Adrenal gland (tissue), 12 donors: ENCODE data around the gene AGR2. TPM values are rescaled to one million over a fixed set of nuclear protein-coding genes. Genes with fewer than 3 reads are reported as not detected.

ENCODE experiments used
- DNase-seq, 7 donors: peaks; one replicate each; pipeline ENCODE4 v3.0.0-alpha.2; 2019 to 2020
- H3K27ac ChIP-seq, 5 donors: fragments of 200-600 bp; sonication (generic) in 4 of 5; 1 replicate in 3 of 5; 2 replicates in 2 of 5; pipeline versions ENCODE4 v1.5.1 to v1.8.0; 2016 to 2020; ENCODE audit warnings: mild to moderate bottlenecking in 1 of 5
- H3K27me3 ChIP-seq: fragments of 200-600 bp; 2 replicates; pipeline ENCODE4 v1.8.0; 2021
- H3K36me3 ChIP-seq, 2 donors: fragments of 200-600 bp; replicated peaks in 1 of 2; 1 replicate in 1 of 2; 2 replicates in 1 of 2; pipeline versions ENCODE4 v1.5.1 to v1.8.0; 2018 to 2022
- H3K4me1 ChIP-seq, 2 donors: fragments of 200-600 bp; replicated peaks in 1 of 2; 1 replicate in 1 of 2; 2 replicates in 1 of 2; pipeline versions ENCODE4 v1.5.1 to v1.8.0; 2018 to 2021
- H3K4me3 ChIP-seq, 4 donors: fragments of 200-600 bp; sonication (generic) in 3 of 4; one replicate each; pipeline ENCODE4 v1.5.1; 2016 to 2018
- H3K9me3 ChIP-seq, 3 donors: fragments of 200-600 bp; sonication (generic) in 1 of 3; replicated peaks in 1 of 3; 1 replicate in 2 of 3; 2 replicates in 1 of 3; pipeline versions ENCODE4 v1.5.1 to v1.8.0; 2016 to 2021
- POLR2A ChIP-seq, 2 donors: fragments of 450-650 bp; IDR thresholded peaks; one replicate each; pipeline ENCODE4 v1.6.1; 2017; ENCODE audit warnings: antibody characterized with exemption in 2 of 2, mild to moderate bottlenecking in 2 of 2, moderate library complexity in 1 of 2
- WGBS, 4 donors: extraction: QIAGEN DNeasy Blood & Tissue Kit in 2 of 4; methylation state at CpG; one replicate each; pipeline versions ENCODE4 v1.1.5 to v1.1.7; 2013 to 2017; 5-methylcytosine and 5-hydroxymethylcytosine counted together
- intact Hi-C, 2 donors: fragments of 100-400 bp; cut with DNase I; formaldehyde crosslinking; loops; one replicate each; pipeline versions ENCODE4 v1.14.1 to v1.15.0; 2022 to 2023
- polyA plus RNA-seq, 3 donors: library from polyadenylated mRNA; stranded (reverse); fragments of 200-250 nt in 2 of 3; fragments of 350-450 nt in 1 of 3; fragmentation: Illumina TruSeq in 1 of 3; extraction: RNeasy Lipid Tissue Mini Kit (QIAGEN cat#74804) in 1 of 3; gene quantifications; one replicate each; pipeline ENCODE4 v1.2.3, GENCODE V29; 2013 to 2014
- total RNA-seq, 9 donors: library from RNA; depleted of rRNA in 4 of 9; stranded (reverse); fragments of >200 nt in 4 of 9; fragments of 120-200 nt in 1 of 9; fragmentation: NEBNext Ultra II Directional in 1 of 9; extraction: Animal tissue kit (Norgen Biotek cat#: 25700) in 1 of 9; gene quantifications; one replicate each; pipeline versions ENCODE4 v1.1.0 to v1.2.4, GENCODE V29; 2013 to 2023
- TF ChIP-seq, protein P1 (sequence below), 6 experiments: fragments of 450-650 bp in 4 of 6; fragments of 200-600 bp in 2 of 6; sonication (generic) in 1 of 6; IDR thresholded peaks; 1 replicate in 5 of 6; 2 replicates in 1 of 6; pipeline versions ENCODE4 v1.5.1 to v1.8.0; 2016 to 2021; ENCODE audit warnings: antibody characterized with exemption in 6 of 6, mild to moderate bottlenecking in 2 of 6, moderate library complexity in 1 of 6
- donor health status: healthy with polysubstance abuse.
- donor health status: Bipolar disorder and iron deficiency.
- donor health status: DM: yes; HTN: yes; CAD: no.
- donor health status: DM: no; HTN: no; CAD: no.
- donor health status: DM: no; HTN: no; CAD: no.
- donor health status: DM: yes; HTN: yes; CAD: no.

AGR2 gene
- total and polyA plus RNA-seq, 12 donors: 0.13 to 4.3 (median 1.3) TPM; not detected in 7

DNA sequence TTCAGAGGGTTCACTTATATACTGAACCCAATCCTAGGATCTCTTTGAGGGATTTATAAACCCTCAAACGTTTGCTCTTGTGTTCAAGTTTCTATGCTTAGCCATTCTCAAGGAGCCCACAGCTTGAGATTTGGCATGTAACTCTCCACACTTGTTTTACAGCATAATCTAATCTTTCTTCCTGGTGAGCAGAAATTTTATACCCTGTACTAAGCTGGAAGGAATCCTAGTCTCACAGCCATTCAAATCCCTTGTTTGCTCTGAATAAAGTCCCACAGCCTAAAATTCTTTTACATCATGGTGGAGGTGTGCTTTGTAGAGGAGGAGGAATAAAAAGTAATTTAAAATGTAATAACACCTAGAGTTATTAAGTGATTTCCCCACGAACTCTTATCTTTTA is 5.3 kb upstream of the AGR2 start:
- Histone ChIP-seq H3K36me3 (no peaks in the 10 kb centered on the region), H3K27ac (no peak overlapping the region), H3K4me1 (no peaks in the 10 kb centered on the region), H3K27me3 (no peaks in the 10 kb centered on the region), H3K4me3 (no peak overlapping the region), H3K9me3 (no peaks in the 10 kb centered on the region)
- DNase-seq: no peak
- intact Hi-C loops: no loop called here
- TF ChIP-seq POLR2A (IDR thresholded peaks at IDR 0.05): no peak
- TF ChIP-seq, protein P1, sequence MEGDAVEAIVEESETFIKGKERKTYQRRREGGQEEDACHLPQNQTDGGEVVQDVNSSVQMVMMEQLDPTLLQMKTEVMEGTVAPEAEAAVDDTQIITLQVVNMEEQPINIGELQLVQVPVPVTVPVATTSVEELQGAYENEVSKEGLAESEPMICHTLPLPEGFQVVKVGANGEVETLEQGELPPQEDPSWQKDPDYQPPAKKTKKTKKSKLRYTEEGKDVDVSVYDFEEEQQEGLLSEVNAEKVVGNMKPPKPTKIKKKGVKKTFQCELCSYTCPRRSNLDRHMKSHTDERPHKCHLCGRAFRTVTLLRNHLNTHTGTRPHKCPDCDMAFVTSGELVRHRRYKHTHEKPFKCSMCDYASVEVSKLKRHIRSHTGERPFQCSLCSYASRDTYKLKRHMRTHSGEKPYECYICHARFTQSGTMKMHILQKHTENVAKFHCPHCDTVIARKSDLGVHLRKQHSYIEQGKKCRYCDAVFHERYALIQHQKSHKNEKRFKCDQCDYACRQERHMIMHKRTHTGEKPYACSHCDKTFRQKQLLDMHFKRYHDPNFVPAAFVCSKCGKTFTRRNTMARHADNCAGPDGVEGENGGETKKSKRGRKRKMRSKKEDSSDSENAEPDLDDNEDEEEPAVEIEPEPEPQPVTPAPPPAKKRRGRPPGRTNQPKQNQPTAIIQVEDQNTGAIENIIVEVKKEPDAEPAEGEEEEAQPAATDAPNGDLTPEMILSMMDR (IDR thresholded peaks at IDR 0.05): no peak
- 51 to 87% (median 69%) methylated on average over 2 of the region's 2 CpGs for WGBS, 4 donors

DNA sequence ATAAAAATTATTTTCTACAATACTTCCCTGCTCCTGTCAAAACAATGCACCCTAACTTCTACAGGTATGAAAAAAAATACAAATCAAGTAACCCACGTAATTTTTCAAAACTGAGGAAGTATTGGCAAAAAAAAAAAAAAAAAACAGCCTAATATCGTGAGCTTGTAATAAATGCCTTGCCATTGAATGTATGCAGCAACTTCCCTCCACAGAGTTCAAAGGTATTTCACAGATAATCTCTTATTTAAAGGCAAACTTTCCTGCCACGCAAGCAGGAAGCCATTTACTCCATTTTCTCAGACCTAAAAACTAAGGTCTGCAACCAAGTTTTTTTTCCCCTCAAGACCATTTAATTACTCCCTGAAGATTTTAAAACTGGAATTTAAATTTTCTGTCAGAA is 642 bp upstream of the AGR2 start:
- Histone ChIP-seq H3K27me3 (no peaks in the 10 kb centered on the region), H3K36me3 (no peaks in the 10 kb centered on the region), H3K27ac (no peak overlapping the region), H3K9me3 (no peaks in the 10 kb centered on the region), H3K4me3 (no peak overlapping the region), H3K4me1 (no peaks in the 10 kb centered on the region)
- TF ChIP-seq, protein P1 (IDR thresholded peaks at IDR 0.05): no peak
- TF ChIP-seq POLR2A (IDR thresholded peaks at IDR 0.05): no peak
- 62 to 91% (median 75%) methylated on average over 3 of the region's 3 CpGs for WGBS, 4 donors
- intact Hi-C loops: loop anchor here (10.0 kb wide), 1 partner anchor 109 kb away; no protein-coding TSS in a partner anchor
- no peak for DNase-seq

DNA sequence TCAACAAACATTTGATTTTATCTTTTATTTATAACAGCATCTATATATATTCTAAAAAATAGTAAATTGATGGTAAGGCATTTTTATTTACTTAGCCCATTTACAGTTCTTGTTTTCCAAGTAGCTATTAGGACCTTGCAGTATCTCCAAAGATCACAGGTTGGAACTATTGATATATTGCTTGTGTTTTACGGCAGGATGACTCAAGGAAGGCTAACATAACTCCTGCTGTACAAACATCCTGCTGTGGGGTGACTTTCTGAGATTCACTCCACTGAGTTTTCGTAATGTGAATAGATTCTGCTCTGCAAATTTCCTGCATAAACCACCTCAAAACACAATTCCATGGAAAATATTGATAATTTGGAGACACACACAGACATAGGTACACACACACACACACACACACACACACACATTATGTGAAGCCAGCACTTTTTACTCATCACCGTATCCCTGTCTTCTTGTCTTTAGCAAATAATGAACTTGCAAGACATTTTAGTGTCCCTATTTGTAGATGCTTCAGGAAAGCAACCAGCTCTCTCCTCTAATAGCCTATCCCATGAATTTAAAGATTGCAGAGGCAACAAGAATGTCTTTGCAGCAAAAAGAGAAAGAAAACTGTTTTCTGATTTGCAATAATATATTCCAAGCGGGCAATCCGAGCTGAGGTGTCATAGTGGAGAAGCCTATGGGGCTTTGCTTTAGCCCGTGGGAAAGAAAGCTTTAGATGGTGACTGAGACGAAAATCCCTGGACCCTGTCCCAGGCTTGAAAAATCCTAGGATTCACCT is 722 bp downstream of the AGR2 start:
- no peak overlapping the region for H3K27ac ChIP-seq
- intact Hi-C loops: loop anchor here (10.0 kb wide), 1 partner anchor 111 kb away; no protein-coding TSS in a partner anchor
- no peaks in the 10 kb centered on the region for H3K27me3 ChIP-seq
- H3K4me3 ChIP-seq: no peak overlapping the region
- TF ChIP-seq POLR2A (IDR thresholded peaks at IDR 0.05): no peak
- WGBS, 4 donors: 82 to 87% (median 85%) methylated on average over 7 of the region's 7 CpGs
- DNase-seq: no peak
- H3K9me3 ChIP-seq: no peaks in the 10 kb centered on the region
- H3K36me3 ChIP-seq: no peaks in the 10 kb centered on the region
- H3K4me1 ChIP-seq: no peaks in the 10 kb centered on the region

DNA sequence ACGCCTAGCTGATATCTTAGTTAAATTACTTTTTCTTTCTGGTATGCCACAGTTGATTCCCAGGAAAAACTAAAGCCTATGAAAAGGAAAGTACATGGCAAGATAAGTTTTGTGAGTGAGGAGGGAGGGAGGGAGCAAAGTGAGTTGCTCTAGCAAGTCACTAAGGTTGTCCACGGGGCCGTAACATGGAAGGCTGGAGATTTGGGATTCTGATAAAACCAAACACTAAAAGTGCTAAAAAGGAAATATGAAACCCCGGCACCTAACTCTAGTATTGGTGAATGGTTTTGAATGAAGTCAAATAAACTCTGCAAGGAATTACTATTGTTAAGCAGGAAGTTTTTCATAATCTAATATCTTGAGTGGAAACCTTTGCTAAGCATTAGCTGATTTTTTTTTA is 1.7 kb downstream of the AGR2 start:
- Histone ChIP-seq H3K9me3 (no peaks in the 10 kb centered on the region), H3K36me3 (no peaks in the 10 kb centered on the region), H3K27me3 (no peaks in the 10 kb centered on the region), H3K4me3 (no peak overlapping the region), H3K4me1 (no peaks in the 10 kb centered on the region), H3K27ac (no peak overlapping the region)
- no peak for DNase-seq
- 89 to 95% (median 92%) methylated on average over 4 of the region's 4 CpGs for WGBS, 4 donors
- intact Hi-C loops: loop anchor here (10.0 kb wide), 1 partner anchor 112 kb away; no protein-coding TSS in a partner anchor
- TF ChIP-seq POLR2A (IDR thresholded peaks at IDR 0.05): no peak
- TF ChIP-seq, protein P1 (IDR thresholded peaks at IDR 0.05): no peak
